Transverse colon (tissue), 3 donors: ENCODE measurements around the gene FSCN2.

Experiments
- EP300 ChIP-seq: sonication (generic); formaldehyde crosslinking; IDR thresholded peaks from one replicate; pipeline ENCODE4 v1.6.1; 2017; ENCODE audit warnings: antibody characterized with exemption, low read depth
- TF ChIP-seq, protein P1 (sequence below), 5 experiments: fragments of 200-600 bp in 3 of 5; fragments of 450-650 bp in 2 of 5; sonication (generic) in 3 of 5; IDR thresholded peaks; 1 replicate in 2 of 5; 2 replicates in 3 of 5; pipeline ENCODE4 v1.5.1; 2016 to 2017; ENCODE audit warnings: antibody characterized with exemption in 5 of 5, inconsistent platforms in 3 of 5, mild to moderate bottlenecking in 2 of 5, moderate library complexity in 1 of 5

DNA sequence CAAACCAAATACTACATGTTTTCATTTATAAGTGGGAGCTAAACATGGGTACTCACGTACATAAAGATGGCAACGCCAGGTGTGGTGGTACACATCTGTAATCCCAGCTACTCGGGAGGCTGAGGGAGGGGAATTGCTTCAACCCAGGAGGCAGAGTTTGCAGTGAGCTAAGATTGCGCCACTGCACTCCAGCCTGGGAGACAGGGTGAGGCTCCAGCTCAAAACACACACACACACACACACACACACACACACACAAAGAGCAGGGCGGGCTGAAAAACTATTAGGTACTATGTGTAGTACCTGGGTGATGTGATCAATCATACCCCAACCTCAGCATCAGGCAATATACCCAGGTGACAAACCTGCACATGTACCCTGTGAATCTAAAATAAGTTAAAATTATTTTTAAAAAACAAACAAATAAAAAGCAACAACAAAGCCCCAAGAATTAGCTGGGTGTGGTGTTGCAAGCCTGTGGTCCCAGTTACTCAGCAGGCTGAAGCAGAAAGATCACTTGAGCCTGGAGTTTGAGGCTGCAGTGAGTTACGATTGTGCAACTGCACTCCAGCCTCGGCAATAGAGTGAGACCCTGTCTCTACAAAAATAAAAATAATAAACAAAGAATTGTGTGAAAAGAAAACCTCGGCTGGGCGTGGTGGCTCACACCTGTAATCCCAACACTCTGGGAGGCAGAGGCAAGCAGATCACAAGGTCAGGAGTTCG is 35.8 kb downstream of the FSCN2 start:
- TF ChIP-seq, protein P1, sequence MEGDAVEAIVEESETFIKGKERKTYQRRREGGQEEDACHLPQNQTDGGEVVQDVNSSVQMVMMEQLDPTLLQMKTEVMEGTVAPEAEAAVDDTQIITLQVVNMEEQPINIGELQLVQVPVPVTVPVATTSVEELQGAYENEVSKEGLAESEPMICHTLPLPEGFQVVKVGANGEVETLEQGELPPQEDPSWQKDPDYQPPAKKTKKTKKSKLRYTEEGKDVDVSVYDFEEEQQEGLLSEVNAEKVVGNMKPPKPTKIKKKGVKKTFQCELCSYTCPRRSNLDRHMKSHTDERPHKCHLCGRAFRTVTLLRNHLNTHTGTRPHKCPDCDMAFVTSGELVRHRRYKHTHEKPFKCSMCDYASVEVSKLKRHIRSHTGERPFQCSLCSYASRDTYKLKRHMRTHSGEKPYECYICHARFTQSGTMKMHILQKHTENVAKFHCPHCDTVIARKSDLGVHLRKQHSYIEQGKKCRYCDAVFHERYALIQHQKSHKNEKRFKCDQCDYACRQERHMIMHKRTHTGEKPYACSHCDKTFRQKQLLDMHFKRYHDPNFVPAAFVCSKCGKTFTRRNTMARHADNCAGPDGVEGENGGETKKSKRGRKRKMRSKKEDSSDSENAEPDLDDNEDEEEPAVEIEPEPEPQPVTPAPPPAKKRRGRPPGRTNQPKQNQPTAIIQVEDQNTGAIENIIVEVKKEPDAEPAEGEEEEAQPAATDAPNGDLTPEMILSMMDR (IDR thresholded peaks at IDR 0.05), result no peak
- TF ChIP-seq EP300, result no peak
